ENCODE results near the gene GALNT17.

GRCh38 chr7:71135116-71135515 lies 3.2 kb downstream of the GALNT17 start:
- no peak for TF ChIP-seq CTCF (IDR thresholded peaks at IDR 0.05)
- TF ChIP-seq POLR2A (IDR thresholded peaks at IDR 0.05), result no peak
